ENCODE results near the gene HPDL. TPM values are rescaled to one million over a fixed set of nuclear protein-coding genes. Genes with fewer than 3 reads are reported as not detected.

Gene HPDL
- total RNA-seq, 1 donor from 2014 or later: 0.64 TPM

DNA sequence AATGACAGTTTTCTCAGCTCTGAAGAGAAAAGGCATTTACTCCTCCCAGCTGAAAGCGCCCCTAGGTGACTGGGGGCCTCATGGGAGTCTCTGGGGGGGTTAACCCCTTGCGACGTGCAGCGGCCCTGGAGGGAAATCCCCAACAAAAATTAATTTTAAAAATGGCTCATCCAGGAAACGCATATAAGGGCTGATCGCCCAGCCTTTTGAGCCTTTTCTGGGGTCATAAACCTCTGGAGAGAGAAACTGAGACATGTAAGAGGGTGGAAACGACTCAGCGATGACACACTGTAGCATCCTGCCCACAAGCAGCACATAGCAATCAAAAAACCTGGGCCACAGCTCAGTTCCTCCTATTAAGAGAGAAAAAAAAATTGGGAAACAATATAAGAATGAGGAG, 20.4 kb upstream of the HPDL start:
- H3K27me3 ChIP-seq: no peaks in the 10 kb centered on the region
- H3K79me2 ChIP-seq (ENCODE audit: low read depth): no peaks in the 10 kb centered on the region
- H3K4me3 Mint-ChIP-seq: no peak overlapping the region
- no peaks in the 10 kb centered on the region for H3K36me3 Mint-ChIP-seq
- peak overlapping the region; percentile 71 for H3K27ac ChIP-seq
- peaks cover 41% of the 10 kb centered on the region for H3F3A ChIP-seq (ENCODE audit: low read depth)
- peak overlapping the region; percentile 84 for H2AFZ ChIP-seq (replicated peaks)
- H3K9ac ChIP-seq: no peak overlapping the region
- no peaks in the 10 kb centered on the region for H3K36me3 ChIP-seq
- DNase-seq (ENCODE audit: low spot score): peak; percentile 42
- peaks cover 7% of the 10 kb centered on the region for H3K9me3 ChIP-seq (ENCODE audit: low read depth)
- no peak overlapping the region for H3K27ac Mint-ChIP-seq
- H3K9me3 Mint-ChIP-seq: no peaks in the 10 kb centered on the region
- no peaks in the 10 kb centered on the region for H4K20me1 ChIP-seq (ENCODE audit: low read depth)
- peak overlapping the region; percentile 18 for H3K4me3 ChIP-seq
- TF ChIP-seq EZH2 (IDR thresholded peaks at IDR 0.05): no peak
- TF ChIP-seq, protein P1, sequence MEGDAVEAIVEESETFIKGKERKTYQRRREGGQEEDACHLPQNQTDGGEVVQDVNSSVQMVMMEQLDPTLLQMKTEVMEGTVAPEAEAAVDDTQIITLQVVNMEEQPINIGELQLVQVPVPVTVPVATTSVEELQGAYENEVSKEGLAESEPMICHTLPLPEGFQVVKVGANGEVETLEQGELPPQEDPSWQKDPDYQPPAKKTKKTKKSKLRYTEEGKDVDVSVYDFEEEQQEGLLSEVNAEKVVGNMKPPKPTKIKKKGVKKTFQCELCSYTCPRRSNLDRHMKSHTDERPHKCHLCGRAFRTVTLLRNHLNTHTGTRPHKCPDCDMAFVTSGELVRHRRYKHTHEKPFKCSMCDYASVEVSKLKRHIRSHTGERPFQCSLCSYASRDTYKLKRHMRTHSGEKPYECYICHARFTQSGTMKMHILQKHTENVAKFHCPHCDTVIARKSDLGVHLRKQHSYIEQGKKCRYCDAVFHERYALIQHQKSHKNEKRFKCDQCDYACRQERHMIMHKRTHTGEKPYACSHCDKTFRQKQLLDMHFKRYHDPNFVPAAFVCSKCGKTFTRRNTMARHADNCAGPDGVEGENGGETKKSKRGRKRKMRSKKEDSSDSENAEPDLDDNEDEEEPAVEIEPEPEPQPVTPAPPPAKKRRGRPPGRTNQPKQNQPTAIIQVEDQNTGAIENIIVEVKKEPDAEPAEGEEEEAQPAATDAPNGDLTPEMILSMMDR (IDR thresholded peaks at IDR 0.05): no peak
- TF ChIP-seq EZH2phosphoT487 (IDR thresholded peaks at IDR 0.05): no peak
- no peaks in the 10 kb centered on the region for H3K27me3 Mint-ChIP-seq (ENCODE audit: insufficient read depth, low read depth)
- peaks cover 21% of the 10 kb centered on the region for H3K4me1 Mint-ChIP-seq
- H3K4me1 ChIP-seq: peaks cover 33% of the 10 kb centered on the region
- H3K4me2 ChIP-seq: peak overlapping the region; percentile 47

DNA sequence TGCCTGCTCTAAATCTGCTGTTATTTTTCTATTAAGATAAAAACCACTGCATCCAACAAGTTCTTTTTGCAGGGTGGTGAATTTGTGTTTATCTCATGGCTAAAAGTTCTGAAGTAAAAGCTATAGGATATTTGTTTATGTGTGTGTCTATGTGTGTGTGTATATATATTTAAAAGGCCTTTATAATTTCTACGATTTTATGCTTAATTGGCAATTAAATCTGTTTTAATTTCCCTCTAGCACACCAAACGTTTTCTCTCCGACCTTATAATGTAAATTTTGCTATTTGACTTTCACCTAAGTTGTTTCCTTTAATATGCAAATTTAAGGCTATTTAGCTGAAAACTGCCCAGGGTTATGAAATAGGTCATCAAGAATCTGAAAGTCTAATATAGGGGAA, 19.8 kb upstream of the HPDL start:
- H3K4me2 ChIP-seq: peak overlapping the region; percentile 47
- Mint-ChIP-seq H3K36me3 (no peaks in the 10 kb centered on the region), H3K9me3 (no peaks in the 10 kb centered on the region), H3K27ac (no peak overlapping the region), H3K27me3 (ENCODE audit: insufficient read depth, low read depth) (no peaks in the 10 kb centered on the region), H3K4me3 (no peak overlapping the region), H3K4me1 (peaks cover 18% of the 10 kb centered on the region)
- DNase-seq (ENCODE audit: low spot score): no peak
- H3K4me1 ChIP-seq: peaks cover 33% of the 10 kb centered on the region
- H3K27me3 ChIP-seq: no peaks in the 10 kb centered on the region
- H3K27ac ChIP-seq: peak overlapping the region; percentile 71
- no peaks in the 10 kb centered on the region for H3K79me2 ChIP-seq (ENCODE audit: low read depth)
- no peaks in the 10 kb centered on the region for H4K20me1 ChIP-seq (ENCODE audit: low read depth)
- peak overlapping the region; percentile 84 for H2AFZ ChIP-seq (replicated peaks)
- H3K9me3 ChIP-seq (ENCODE audit: low read depth): peaks cover 7% of the 10 kb centered on the region
- H3K4me3 ChIP-seq: peak overlapping the region; percentile 18
- H3F3A ChIP-seq (ENCODE audit: low read depth): peaks cover 39% of the 10 kb centered on the region
- H3K9ac ChIP-seq: no peak overlapping the region
- no peaks in the 10 kb centered on the region for H3K36me3 ChIP-seq
- TF ChIP-seq EZH2phosphoT487 (IDR thresholded peaks at IDR 0.05): no peak
- TF ChIP-seq, protein P1 (IDR thresholded peaks at IDR 0.05): no peak
- TF ChIP-seq EZH2 (IDR thresholded peaks at IDR 0.05): no peak

DNA sequence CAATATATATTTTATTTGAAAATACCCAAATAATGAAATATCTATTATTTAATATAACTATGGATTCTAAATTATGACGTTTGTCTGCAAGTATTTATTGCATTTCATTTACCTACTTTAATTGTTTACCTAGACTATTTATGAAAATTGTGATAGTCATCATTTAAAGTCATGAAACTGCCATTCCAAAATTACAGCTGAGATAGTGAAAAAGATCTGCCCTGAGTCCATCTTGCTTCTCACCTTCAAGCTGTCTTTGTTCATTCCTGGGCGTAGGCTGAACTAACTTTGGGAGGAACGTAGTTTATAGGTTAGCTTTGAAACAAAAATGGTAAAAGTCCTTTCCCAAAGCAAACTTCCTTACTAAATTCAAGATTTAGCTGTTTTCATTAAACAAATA, 12.4 kb upstream of the HPDL start:
- H3K79me2 ChIP-seq (ENCODE audit: low read depth): no peaks in the 10 kb centered on the region
- no peak overlapping the region for H2AFZ ChIP-seq (replicated peaks)
- no peaks in the 10 kb centered on the region for H3F3A ChIP-seq (ENCODE audit: low read depth)
- no peak overlapping the region for H3K9ac ChIP-seq
- no peak overlapping the region for H3K4me2 ChIP-seq
- no peaks in the 10 kb centered on the region for H3K36me3 ChIP-seq
- no peaks in the 10 kb centered on the region for H4K20me1 ChIP-seq (ENCODE audit: low read depth)
- H3K4me3 Mint-ChIP-seq: no peak overlapping the region
- peaks cover 7% of the 10 kb centered on the region for H3K9me3 ChIP-seq (ENCODE audit: low read depth)
- H3K4me3 ChIP-seq: no peak overlapping the region
- H3K27me3 Mint-ChIP-seq (ENCODE audit: insufficient read depth, low read depth): peaks cover 3% of the 10 kb centered on the region
- no peaks in the 10 kb centered on the region for H3K9me3 Mint-ChIP-seq
- no peaks in the 10 kb centered on the region for H3K27me3 ChIP-seq
- H3K36me3 Mint-ChIP-seq: no peaks in the 10 kb centered on the region
- H3K27ac ChIP-seq: no peak overlapping the region
- H3K4me1 Mint-ChIP-seq: no peaks in the 10 kb centered on the region
- H3K4me1 ChIP-seq: peaks cover 16% of the 10 kb centered on the region
- DNase-seq (ENCODE audit: low spot score): no peak
- TF ChIP-seq EZH2phosphoT487 (IDR thresholded peaks at IDR 0.05) (no peak), EZH2 (IDR thresholded peaks at IDR 0.05) (no peak)
- TF ChIP-seq, protein P1 (IDR thresholded peaks at IDR 0.05): no peak
- no peak overlapping the region for H3K27ac Mint-ChIP-seq

All from neural progenitor cell (in vitro differentiated cells).